GM18909 (cell line): Measurements from ENCODE around the gene CIPC.
A peak's percentile ranks its signal among the peaks of the same experiment; 100 is the strongest.

ENCODE experiments used
- ATAC-seq: cut with Tn5 transposase; IDR thresholded peaks from one replicate; pipeline ENCODE4 v1.9.1; 2021; ENCODE audit warnings: mild to moderate bottlenecking; ENCODE audit not compliant: unreplicated experiment, poor library complexity

The CIPC gene, protein sequence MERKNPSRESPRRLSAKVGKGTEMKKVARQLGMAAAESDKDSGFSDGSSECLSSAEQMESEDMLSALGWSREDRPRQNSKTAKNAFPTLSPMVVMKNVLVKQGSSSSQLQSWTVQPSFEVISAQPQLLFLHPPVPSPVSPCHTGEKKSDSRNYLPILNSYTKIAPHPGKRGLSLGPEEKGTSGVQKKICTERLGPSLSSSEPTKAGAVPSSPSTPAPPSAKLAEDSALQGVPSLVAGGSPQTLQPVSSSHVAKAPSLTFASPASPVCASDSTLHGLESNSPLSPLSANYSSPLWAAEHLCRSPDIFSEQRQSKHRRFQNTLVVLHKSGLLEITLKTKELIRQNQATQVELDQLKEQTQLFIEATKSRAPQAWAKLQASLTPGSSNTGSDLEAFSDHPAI

DNA sequence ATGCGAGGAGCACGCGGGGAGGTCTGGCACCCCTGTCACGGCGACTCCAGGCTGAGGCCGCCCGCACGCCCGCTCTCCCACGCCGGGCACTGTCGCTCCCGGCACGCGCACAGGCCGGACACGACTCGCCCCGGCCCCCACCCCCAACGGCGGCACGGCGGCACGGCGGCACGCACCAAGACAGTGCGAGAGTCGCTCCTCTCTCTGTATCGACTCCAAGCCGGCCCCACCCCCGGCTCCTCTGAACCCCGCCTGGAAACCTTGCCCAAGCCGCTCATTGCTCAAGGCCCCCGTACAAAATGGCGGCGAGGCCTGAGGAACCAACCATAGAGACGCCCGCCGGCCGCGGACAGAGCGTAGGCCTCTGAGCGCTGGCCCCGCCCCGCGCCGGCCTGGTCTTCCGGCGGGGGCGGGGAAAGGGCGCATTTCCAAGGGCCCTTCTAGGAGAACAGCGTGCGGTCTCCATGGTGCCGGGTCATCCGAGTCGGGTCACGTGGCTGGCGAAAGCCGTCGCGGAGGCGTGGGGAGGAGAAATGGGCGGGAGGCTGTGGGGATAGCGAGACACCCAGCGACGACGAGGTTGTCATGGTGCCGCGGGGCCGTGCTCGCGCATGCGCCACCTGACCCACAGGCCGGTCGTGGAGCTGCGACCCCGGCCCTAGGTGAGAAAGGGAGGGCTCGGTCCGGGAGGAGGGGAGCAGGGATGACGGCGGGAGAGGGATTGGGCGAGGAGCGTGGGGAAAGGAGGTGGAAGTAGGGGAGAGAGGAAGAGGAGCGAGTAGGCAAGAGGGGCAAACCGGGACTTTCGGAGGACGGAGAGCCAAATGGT is at the start of gene CIPC:
CIPC (plus strand) TSS at position 559 of the 829 bp plus-strand sequence. CDS start 7,451 bp downstream, outside the sequence.
- peak; percentile 88 for ATAC-seq

DNA sequence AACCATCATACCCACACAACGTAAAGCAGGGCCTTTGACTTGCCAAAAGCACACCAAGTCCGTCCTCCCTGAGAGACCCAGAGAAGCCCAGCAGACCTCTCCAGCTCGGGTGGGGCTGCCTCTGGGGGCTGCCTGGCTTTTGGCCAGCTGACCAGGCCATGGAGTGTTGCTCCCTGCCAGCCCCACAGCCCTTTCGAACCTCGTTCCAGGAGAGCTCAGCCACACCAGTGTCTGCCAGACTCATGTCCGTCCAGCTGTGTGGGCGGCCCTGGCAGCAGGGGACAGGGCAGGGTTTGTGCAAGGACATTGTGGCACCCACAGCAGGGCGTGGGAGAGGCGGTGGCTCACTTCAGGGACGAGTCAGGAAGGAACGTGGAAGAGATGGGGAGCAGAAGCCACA is 46.9 kb upstream of the CIPC start:
- ATAC-seq: no peak

DNA sequence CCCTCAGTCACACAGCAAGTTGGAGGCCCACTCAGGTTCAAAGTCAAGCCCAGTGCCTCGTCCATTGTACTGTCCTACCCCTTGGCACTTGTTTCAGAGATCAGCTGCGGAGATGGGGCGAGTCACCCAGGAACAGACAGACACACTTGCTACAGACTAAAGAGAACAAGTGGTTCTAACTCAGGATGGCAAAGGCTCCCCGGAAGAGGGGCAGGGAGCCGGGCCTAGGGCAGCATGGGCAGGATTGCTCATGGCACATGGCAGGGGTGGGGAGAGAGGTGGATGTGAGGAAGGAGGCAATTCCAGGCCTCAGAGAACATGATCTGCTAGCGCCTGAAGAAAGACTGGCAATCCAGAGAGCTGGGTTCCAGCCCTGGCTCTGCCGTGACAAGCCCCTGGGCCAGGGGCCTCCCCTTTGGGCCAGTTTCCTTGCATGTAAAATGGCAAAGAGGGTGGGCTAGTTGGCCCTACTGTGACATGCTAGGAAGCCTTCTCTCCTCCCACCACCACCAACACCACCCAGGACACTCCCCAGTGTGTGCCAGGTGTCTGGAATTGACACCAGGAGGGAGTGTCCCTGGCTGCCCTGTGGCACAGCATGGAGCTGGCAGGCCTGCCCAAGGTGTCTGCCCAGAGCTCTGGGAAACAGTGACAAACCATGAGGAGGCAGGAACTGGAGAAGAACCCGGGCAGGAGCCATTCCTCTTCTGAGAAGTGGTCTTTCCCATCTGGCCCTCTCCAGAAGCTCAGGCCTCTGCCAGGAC is 45.6 kb upstream of the CIPC start:
- no peak for ATAC-seq

DNA sequence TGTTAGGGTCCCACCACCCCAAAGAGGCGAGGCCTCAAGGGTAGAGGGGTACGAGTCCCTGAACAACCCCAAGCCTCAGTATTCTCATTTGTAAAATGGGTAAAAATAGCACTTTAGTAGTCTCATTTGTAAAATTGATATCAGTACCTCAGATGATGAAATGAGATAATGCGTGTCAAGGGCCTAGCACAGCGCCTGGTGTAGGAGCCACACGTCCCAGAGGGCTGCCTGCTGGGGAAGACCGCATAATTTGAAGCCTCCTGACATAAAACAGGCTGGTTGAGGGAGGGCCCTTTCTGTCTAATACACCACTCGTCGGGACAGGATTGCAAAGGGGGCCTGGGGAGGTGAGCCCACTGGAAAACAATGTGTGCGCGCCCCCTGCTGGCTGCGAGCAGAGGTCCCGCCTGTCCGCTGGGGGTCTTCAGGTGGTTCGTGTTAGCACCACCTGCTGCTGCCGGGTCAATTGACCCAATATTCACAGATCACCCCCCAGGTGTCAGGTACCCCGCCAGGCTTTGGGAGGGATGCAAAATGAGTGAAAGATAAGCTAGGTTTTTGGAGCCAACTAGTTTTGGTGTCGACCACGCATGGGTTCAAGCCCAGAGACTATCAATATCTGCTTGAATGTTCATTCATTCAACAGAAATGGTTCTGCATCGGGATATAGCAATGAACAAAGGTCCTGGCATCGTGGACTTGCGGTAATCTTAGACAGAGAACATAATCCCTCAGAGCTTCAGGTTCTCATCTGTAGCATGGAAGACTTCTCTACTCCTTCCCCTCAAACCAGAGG is 44.8 kb upstream of the CIPC start:
- no peak for ATAC-seq

DNA sequence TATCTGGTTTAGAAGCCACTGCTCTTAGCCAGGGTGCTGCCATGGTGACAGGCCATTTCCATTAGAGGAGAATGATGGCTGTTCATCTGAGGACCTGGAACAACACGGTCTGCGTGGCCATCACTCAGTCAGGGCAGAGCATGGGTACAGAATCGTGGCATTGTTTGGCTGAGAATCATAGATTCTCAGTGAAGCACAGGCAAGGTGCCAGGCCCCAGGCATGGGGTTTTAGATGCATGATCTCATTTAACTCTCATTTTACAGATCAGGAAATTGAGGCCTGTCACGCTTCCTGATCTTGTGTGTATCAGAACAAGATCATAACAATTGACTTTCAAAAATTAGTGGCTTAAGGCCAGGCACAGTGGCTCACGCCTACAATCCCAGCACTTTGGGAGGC is 42.8 kb upstream of the CIPC start:
- no peak for ATAC-seq

DNA sequence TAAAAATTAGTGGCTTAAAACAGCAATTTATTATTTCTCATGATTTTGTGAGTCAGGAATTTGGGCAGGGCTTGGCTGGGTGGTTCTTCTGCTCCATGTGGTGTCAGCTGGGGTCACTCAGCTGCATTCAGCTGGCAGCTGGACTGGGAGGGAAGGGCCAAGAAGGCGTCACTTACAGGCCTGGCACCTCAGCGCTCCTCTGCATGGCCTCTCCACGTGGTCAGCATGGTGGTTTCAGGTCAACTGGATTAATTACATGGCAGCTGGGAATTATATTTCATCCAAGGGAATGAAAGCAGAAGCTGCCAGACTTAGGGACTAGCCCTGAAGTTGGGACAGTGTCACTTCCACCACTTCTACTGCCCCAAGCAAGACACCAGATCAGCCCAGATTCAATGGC is 42.1 kb upstream of the CIPC start:
- no peak for ATAC-seq

DNA sequence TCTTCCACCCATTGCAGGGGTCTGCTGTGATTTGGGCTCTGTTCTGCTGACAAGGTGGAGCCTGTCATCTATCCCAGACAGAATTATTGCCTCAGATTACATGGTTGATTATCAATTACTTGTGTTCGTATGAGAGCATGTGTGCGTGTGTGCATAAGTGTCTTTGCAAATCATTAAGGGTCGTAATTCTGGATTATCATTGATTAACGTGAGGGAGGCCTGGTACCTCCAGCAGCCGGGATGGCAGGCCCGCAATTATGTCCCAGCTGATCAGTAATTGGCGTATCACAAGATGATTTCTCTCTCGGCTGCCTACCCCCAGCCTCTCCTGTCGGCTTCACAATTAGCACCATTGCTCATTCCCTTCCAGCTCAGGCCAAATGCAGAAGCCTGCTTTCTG is 39.9 kb upstream of the CIPC start:
- ATAC-seq: no peak

DNA sequence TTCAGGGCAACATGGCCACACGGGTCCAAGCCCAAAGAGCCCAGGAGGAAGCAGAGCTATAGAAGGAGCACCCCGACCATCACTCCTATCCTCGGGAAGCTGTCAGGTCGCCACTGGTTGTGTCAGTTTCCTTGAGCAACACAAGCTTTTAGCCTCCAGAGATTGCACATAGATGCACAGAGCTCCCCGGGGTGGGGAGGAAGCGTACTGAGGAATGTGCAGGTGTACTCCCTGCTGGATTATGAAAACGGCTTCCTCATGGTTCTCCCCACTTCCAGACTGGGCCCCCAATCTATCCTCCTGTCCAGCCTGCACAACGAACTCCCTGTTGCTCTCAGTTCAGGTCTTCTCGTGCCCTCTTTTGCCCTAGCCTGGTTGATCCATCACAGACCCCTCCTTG is 39.3 kb upstream of the CIPC start:
- ATAC-seq: no peak

DNA sequence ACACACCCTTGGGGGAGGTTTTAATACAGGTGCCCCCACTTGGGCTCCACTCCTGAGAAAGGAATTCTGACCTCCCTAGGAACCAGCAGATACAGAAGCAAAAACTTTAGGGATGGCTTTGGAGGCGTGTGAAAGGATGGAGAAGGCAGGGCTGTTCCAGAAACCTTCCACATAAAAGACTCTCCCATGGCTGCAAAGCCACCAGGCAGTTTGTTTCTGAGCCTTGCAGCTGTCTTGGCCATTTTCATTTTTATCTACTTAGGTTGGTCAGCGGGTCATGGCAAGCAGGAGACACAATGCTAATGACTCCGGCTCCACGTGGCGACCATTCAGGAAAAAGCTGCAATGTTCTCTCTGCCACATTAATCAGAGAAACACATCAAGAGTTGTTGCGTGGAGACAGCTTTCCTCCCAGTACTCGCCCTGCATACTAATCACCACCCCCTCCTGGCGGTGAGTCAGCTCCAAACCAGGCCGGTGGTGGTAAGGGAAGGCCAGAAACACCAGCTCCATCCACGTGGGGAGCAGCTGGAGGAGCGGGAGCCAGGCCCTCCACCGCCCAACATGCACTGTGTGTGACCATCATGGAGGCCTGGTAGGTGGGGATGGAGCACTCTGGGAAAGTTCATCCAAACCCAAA is 38.7 kb upstream of the CIPC start:
- no peak for ATAC-seq

DNA sequence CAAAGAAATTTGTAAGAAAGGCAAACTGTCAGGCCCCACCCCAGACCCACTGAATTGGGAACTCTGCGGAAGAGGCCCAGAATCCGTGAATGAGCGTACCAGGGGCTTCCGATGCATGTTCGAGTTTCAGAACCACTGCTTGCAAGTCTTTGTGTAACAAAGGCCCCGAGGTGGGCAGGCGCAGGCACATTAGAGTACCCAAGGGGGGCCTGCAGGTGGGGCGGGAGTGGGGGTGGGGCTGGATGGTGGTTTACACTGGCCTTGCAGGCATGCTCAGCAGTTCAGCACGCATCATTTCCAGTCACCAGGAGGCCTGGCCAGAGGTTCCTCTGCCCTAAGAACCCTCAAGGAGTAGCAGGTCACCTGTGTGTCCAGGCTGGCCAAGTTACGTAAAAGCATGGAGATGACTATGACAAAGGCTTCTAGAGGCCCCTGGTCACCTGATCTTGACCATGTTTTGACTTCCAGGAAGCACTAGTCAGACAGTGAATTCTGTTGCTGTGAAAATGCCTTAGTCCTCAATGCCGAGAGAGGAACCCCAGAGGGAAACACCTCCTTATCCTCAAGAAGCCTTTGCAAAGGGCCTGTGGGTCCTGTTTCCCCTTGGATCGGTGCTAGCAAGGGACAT is 36.3 kb upstream of the CIPC start:
- ATAC-seq: no peak

DNA sequence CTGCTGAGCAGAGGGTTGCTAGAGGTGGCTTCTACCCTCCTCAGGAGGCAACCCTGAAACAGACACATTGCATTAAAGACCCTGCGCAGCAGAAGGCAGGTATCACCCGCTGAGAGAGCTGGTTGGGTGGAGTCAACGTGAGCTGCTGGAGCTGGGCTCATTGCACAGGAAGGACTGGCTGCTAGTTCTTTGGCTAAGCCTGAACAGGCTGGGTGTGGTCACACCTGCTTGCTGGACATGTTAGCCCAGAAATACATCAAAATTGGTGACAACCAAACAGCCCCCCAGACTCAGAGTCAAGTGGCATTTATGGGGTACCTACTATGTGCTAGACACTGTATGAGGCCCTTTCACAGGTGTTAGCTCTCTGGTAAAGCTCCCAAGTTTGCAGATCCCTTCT is 35.8 kb upstream of the CIPC start:
- no peak for ATAC-seq

DNA sequence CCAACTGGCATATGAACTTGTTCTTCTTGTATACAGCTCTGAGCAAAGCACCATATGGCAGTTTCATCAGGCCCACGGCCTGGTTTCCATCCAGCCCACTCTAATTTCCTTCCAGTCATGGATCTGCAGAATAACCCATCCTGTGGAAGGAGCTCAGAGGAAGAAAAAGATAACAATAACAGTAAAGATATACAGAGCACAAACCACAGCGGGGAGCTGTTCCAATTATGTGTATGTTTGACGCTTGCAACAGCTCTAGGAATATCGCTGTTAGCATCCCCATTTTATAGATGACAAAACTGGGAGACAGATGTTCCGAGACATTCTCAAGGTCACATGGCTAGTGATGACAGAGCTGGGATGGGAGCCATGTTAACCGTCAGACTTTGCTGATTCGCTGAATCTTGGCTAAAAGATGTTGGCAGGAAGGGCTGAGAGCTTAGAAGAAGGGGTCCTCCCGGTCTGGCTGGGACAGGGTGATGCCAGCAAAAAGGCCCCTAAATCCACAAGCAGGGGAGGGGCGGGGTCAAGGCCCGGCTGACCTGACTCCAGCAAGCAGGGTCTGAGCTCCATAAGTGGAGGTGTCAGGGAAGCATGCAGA is 34.4 kb upstream of the CIPC start:
- no peak for ATAC-seq

DNA sequence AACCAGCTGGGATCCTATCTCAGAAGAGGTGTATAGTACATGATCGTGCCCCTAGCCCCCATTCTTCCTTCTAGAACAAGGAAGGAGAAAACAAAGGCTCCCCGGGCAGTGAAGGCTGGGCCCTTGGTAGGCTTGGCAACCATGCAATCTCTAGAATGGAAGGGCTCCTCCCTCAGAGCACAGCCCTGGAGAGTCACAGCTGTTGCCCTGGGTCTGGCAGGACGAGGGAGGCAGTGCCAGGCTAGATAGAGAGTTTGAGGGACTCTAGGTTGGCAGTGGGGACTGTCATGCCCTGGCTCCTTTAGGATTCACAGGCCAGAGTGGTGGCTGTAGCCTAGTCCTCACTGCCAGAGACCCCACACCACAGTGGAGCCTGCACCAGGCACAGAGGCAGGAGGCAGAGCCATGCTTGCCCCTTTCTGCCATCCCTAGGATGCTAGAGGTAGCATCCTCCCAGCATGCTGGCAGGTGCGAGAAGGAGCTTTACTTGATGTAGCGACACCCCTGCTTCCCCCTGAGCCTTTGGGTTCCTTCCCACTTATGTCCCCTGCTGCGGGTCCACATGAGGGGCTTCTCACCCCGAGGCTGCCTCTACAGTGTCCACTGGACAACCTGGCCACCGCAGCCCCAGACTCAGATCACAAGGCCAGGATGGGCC is 33.4 kb upstream of the CIPC start:
- ATAC-seq: no peak

DNA sequence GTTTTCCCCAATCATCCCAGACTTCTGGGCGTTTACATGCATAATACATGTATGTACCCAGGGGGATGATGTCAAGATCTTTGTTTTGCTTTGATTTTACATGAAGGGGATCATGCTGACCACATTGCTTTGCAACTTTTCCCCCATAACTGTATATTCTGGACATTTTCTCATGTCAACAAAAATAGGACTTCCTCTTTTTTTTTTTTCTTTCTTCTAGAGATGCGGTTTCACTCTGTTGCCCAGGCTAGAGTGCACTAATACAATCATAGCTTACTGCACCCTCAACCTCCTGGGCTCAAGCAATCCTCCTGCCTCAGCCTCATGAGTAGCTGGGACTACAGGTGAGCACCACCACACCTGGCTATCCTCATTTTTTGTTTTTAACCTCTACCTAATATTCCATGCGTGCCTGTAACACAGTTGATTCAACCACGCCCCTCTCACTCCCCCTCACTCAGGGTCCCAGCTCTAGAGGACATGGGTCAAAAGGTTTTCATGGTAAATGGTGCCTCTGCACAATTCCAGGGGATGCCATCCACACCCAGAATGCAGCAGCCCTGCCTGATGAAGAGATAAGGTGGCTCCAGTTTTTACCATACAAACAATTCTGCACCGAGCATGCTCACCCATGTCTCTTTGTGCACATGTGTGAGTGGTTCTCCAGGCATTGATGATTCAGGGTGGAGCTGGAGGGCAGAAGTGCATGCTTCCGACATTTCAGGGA is 32.0 kb upstream of the CIPC start:
- ATAC-seq: no peak

DNA sequence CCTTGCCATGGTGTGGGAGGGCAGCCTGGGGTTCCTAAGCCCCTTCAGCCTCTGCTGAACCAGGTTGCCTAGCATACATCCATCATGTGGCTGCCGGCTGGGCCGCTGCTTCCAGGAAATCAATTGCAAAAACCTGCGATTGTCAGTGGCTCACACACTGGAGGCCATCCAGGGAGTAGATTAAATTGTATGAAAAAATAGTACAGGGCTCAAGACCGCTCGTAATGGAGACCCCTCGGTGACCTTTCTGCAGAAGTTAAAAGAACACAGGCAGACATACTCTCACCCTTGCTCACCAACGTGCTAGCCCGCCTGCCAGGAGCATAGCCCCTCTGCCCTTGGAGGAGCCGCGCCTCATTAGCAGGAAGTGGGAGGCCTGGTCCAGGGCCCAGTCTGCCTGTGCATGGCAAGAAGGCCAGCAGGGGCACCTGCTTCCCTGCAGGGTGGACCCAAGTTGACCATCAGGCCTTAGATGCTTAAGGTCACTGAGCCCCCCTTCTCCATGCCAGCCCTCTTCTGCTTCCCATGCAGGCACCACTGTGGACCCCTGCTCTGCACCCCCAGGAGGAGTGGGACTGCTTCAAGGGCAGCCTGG is 31.4 kb upstream of the CIPC start:
- ATAC-seq: no peak

DNA sequence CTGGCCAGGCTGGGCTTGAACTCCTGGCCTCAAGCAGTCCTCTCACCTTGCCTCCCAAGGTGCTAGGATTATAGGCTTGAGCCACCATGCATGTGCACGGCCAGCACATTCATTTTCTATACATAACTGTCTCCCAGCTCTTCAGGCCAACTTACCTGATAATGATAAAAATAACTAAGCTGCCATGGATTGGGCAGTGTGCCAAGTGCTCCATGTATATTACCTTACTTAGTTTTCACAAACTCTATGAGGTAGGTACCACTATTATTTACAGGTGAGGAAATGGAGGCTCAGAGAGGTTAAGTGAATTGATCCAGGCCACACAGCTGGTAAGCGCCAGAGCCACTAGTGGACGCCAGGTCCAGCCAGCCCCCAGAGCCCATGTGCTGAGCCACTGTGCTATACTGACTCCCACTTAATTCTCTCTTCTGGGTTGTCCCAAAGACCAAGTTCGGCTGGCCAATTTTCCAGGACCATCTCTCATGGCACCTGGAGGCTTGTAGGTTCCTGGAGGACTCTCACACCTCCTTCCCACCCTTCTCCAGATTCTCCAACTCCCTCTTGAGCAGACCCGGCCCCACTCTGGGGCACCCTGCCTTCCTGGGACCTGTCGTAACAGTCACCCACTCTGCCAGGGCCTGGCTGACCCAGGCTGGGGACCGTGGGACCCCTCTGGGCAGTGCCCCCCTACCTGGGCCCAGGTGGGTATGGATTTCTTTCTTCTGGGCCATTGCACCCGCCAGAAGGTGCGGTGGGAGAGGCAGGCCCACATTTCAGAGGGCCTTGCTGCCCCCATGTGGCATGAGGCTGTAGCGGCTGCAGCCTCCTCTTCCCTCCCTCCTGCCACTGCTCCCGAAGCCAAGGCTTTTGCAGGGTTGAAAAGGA is 30.2 kb upstream of the CIPC start:
- no peak for ATAC-seq
